Neural cell (in vitro differentiated cells): ENCODE measurements around the gene ROBO1.
"Not testable (repeated sequence)": the region's sequence is repeated elsewhere in the genome, so short reads cannot be mapped to it uniquely, and the experiment has no call there.

Experiments used
- EZH2 ChIP-seq: fragments of 200-600, 300-800 bp; shearing (Covaris generic), sonication (generic); IDR thresholded peaks from 2 replicates; pipeline ENCODE4 v1.6.1; 2014; ENCODE audit warnings: antibody characterized with exemption, low read length, borderline replicate concordance, mild to moderate bottlenecking; ENCODE audit not compliant: insufficient read depth, poor library complexity, severe bottlenecking
- POLR2AphosphoS5 ChIP-seq: IDR thresholded peaks from 2 replicates; pipeline ENCODE4 v1.6.1; 2012
- TAF1 ChIP-seq: IDR thresholded peaks from 2 replicates; pipeline ENCODE4 v1.6.1; 2012; ENCODE audit warnings: low read depth
- TF ChIP-seq, protein P1 (sequence below): fragments of 450-650 bp; IDR thresholded peaks from 2 replicates; pipeline ENCODE4 v1.5.1; 2014; ENCODE audit warnings: antibody characterized with exemption, mild to moderate bottlenecking, moderate library complexity; ENCODE audit not compliant: poor library complexity, severe bottlenecking

GRCh38 chr3:79173259-79173658 lies 594.5 kb downstream of the ROBO1 start:
- not testable (repeated sequence) for TF ChIP-seq EZH2, TAF1, POLR2AphosphoS5
- TF ChIP-seq, protein P1, sequence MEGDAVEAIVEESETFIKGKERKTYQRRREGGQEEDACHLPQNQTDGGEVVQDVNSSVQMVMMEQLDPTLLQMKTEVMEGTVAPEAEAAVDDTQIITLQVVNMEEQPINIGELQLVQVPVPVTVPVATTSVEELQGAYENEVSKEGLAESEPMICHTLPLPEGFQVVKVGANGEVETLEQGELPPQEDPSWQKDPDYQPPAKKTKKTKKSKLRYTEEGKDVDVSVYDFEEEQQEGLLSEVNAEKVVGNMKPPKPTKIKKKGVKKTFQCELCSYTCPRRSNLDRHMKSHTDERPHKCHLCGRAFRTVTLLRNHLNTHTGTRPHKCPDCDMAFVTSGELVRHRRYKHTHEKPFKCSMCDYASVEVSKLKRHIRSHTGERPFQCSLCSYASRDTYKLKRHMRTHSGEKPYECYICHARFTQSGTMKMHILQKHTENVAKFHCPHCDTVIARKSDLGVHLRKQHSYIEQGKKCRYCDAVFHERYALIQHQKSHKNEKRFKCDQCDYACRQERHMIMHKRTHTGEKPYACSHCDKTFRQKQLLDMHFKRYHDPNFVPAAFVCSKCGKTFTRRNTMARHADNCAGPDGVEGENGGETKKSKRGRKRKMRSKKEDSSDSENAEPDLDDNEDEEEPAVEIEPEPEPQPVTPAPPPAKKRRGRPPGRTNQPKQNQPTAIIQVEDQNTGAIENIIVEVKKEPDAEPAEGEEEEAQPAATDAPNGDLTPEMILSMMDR: not testable (repeated sequence)
